ENCODE measurements around the gene RBM17. TPM values are rescaled to one million over a fixed set of nuclear protein-coding genes. Genes with fewer than 3 reads are reported as not detected.

Gene RBM17
- total RNA-seq, 4 donors from 2014 or later, result 64.4 to 163 (median 146) TPM

DNA sequence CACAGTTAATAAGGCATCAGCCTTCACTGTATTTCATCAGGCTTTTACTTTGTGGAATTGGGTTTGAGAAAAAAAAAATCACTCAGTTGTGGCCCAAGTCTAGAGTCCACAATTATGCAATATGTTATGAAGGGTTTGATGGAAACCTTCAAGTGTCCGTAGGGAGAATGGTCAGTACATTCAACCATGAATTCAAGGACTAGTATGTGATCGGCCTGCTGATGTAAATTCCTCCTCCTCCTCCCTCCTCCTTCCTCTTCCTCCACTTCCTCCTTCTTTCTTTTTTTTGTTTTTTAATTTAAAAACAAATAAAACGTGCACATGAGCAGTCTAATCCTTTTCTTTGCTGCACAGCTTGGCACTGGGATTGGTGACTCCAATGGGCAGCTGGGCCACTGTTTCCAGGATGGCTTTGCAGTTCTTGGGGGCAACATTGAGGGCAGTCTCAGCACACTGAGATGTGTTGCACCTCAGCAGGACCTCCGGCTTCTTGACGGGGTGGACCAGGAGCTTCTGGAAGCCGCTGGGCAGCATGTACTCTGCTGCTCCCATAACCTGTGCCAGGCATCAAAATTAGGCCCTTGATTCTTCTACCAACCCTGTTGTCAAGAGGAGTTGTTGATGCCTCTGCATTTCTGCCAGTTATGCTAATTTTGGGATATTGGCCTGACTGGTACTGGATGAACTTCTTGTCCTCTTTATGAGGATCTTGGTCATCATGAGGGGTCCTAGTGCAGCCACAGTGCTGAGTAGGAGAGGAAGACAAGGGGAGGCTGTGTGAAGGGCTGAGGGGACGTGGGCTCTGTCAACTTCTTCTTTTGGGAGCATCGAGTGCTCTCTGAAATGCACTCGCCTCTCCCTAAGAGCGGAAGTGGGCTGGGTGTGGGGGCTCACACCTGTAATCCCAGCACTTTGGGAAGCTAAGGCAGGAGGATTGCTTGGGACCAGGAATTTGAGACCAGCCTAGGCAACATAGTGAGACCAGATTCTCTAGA is 17.4 kb upstream of the RBM17 start:
- H3K4me1 ChIP-seq, result peaks cover 0 to 4% of the 10 kb centered on the region in 2 donors
- H3K9me3 ChIP-seq, result no peaks in the 10 kb centered on the region
- no peak for DNase-seq
- intact Hi-C loops (cut with DNase I; ENCODE audit: low total_unique reads), result no loop called here
- no peak for TF ChIP-seq POLR2A (IDR thresholded peaks at IDR 0.05)
- TF ChIP-seq, protein P1, sequence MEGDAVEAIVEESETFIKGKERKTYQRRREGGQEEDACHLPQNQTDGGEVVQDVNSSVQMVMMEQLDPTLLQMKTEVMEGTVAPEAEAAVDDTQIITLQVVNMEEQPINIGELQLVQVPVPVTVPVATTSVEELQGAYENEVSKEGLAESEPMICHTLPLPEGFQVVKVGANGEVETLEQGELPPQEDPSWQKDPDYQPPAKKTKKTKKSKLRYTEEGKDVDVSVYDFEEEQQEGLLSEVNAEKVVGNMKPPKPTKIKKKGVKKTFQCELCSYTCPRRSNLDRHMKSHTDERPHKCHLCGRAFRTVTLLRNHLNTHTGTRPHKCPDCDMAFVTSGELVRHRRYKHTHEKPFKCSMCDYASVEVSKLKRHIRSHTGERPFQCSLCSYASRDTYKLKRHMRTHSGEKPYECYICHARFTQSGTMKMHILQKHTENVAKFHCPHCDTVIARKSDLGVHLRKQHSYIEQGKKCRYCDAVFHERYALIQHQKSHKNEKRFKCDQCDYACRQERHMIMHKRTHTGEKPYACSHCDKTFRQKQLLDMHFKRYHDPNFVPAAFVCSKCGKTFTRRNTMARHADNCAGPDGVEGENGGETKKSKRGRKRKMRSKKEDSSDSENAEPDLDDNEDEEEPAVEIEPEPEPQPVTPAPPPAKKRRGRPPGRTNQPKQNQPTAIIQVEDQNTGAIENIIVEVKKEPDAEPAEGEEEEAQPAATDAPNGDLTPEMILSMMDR (IDR thresholded peaks at IDR 0.05), result no peak
- no peaks in the 10 kb centered on the region for H3K27me3 ChIP-seq
- peak overlapping the region; percentile 25 to 56 for H3K27ac ChIP-seq
- H3K36me3 ChIP-seq, result no peaks in the 10 kb centered on the region
- no peak overlapping the region for H3K4me3 ChIP-seq

DNA sequence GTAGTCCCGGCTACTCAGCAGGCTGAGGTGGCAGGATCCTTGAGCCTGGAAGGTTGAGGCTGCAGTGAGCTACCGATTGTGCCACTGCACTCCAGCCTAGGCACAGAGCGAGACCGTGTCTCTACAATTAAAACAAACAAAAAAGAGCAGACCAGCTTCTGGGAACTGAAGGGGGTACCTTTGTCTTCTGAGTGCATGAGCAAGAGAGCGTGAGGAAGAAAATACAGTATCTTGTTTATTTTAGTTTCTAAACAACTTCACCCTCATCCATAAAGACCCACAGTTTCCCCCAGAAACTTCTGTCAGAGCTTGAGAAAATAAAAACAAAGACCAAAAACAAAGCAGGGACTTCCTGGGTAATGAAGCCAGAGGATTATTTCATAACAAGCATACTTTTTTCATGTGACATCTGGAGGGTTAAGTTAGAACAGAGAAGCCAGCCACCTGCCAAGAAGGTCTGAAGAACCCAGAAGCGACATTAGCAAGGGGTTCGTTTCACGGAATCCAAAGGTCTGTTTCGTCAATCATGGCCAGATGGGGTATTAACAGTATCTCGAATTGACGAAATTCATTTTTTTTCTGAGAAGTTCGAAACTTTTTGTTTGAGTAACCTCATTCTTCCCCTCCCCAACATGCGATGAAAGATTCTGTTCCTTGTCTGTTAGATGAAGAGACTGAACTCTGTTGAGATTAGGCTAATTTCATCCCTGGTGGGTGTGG is 16.5 kb upstream of the RBM17 start:
- intact Hi-C loops (cut with DNase I; ENCODE audit: low total_unique reads), result no loop called here
- no peaks in the 10 kb centered on the region for H3K9me3 ChIP-seq
- no peaks in the 10 kb centered on the region for H3K36me3 ChIP-seq
- no peaks in the 10 kb centered on the region for H3K27me3 ChIP-seq
- H3K4me3 ChIP-seq, result no peak overlapping the region
- TF ChIP-seq POLR2A (IDR thresholded peaks at IDR 0.05), result no peak
- TF ChIP-seq, protein P1 (IDR thresholded peaks at IDR 0.05), result no peak
- no peak for DNase-seq
- H3K4me1 ChIP-seq, result peaks cover 0 to 4% of the 10 kb centered on the region in 2 donors
- H3K27ac ChIP-seq, result peak overlapping the region; percentile 25 to 56

DNA sequence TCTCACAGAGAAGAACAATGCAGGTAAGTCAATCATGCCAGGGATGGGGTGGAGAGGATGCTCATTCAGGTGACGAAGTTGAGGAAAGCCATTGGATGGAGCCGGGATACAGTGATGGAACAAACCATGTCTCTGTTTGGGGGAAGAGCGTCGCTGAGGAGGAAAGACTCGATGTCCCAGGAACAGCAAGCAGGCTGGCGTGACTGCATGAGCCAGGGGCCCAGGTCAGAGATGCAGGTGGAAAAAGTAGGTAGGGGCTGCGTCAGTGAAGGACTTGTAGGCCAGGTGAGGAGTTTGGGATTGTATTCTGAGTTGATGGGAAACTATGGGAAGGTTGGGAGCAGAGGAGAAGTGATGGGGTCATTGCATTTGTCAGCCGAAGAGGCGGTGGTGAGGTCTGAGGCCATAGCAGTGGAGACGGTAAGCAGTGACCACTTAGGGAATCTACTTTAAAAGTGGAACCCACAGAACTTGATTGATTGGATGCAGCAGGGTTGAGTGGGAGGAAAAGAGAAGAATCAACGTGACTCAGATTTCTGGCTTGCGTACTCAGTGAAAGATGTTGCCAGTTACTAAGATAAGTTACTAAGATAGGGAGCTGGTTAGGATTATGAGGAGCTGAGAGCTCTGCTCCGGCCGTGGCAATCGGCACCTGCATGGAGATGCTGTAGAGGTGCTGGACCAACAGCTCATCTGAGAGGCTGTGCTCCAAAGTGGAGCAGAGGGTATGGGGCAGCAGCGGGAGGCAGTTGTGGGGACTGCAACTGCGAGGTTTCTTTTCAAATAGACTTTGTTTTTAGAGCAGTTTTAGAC is 14.1 kb upstream of the RBM17 start:
- Histone ChIP-seq H3K4me3 (no peak overlapping the region), H3K27ac (no peak overlapping the region), H3K27me3 (no peaks in the 10 kb centered on the region), H3K4me1 (peaks cover 0 to 4% of the 10 kb centered on the region in 2 donors), H3K36me3 (no peaks in the 10 kb centered on the region), H3K9me3 (no peaks in the 10 kb centered on the region)
- no peak for TF ChIP-seq POLR2A (IDR thresholded peaks at IDR 0.05)
- TF ChIP-seq, protein P1 (IDR thresholded peaks at IDR 0.05), result no peak
- intact Hi-C loops (cut with DNase I; ENCODE audit: low total_unique reads), result no loop called here
- peak in 1 of 2 donors; percentile 48 for DNase-seq

DNA sequence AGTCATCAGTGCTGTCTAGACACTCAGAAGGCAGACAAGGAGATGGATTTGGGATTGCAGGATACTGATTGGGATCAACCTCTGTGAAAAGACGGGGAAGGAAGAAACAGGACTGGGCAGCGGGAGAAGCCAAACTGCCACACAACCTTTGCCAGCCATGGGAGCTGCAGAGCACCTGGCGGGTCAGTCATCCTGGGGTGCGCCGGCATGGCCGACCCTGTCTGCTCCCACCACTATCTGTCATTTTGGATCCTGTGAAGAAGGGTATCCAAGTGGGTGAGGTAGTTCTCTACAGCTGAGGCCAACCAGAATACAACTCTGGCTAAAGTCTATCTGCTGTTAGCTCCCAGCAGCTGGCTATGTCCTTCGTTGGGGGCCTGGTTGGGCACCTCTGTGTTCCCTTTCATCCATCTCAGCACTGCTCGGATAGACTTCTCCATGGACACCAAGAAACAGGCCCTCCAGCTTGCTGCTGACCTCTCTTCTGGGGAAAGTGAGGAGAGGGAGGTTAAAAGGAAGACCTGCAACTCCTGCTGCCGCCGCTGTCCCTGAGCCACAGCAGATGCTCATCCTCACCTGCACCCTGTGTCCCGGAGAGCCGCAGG is 11.7 kb upstream of the RBM17 start:
- Histone ChIP-seq H3K36me3 (no peaks in the 10 kb centered on the region), H3K4me1 (peaks cover 0 to 4% of the 10 kb centered on the region in 2 donors), H3K27ac (no peak overlapping the region), H3K4me3 (no peak overlapping the region), H3K27me3 (no peaks in the 10 kb centered on the region), H3K9me3 (no peaks in the 10 kb centered on the region)
- no peak for TF ChIP-seq POLR2A (IDR thresholded peaks at IDR 0.05)
- TF ChIP-seq, protein P1 (IDR thresholded peaks at IDR 0.05), result no peak
- DNase-seq, result no peak
- intact Hi-C loops (cut with DNase I; ENCODE audit: low total_unique reads), result no loop called here
